SU-DHL-6 (cell line): ENCODE results near the gene GCNT1.
"Not testable (repeated sequence)": the region's sequence is repeated elsewhere in the genome, so short reads cannot be mapped to it uniquely, and the experiment has no call there.

Experiments used
- H2AFZ ChIP-seq: fragments of 200-600 bp; sonication (generic); 2 replicates; pipeline ENCODE4 v1.6.1; 2014; ENCODE audit warnings: low read depth, mild to moderate bottlenecking, moderate library complexity, mixed read lengths, antibody characterized with exemption, low read length; ENCODE audit not compliant: severe bottlenecking
- H3F3A ChIP-seq: fragments of 200-600 bp; shearing (Covaris generic); 2 replicates; pipeline ENCODE4 v1.6.0; 2016; ENCODE audit warnings: antibody characterized with exemption, mild to moderate bottlenecking; ENCODE audit not compliant: insufficient read depth
- H3K27ac ChIP-seq: fragments of 200-600 bp; sonication (generic); 2 replicates; pipeline ENCODE4 v1.5.1; 2016; ENCODE audit warnings: low read depth, mild to moderate bottlenecking, low read length, moderate library complexity, mixed read lengths
- H3K27me3 ChIP-seq: fragments of 200-600 bp; sonication (generic), shearing (Covaris generic); 2 replicates; pipeline ENCODE4 v1.6.0; 2014; ENCODE audit warnings: mild to moderate bottlenecking, low read length
- H3K36me3 ChIP-seq: fragments of 200-600 bp; sonication (generic); 2 replicates; pipeline ENCODE4 v1.6.1; 2014; ENCODE audit warnings: mild to moderate bottlenecking, low read length, mixed read lengths
- H3K4me2 ChIP-seq: fragments of 300-600, 200-600 bp; shearing (Covaris generic), sonication (generic); 2 replicates; pipeline ENCODE4 v1.6.0; 2014; ENCODE audit warnings: low read length, low read depth, mild to moderate bottlenecking; ENCODE audit not compliant: poor library complexity, severe bottlenecking
- H3K4me3 ChIP-seq: fragments of 200-600 bp; sonication (generic); 2 replicates; pipeline ENCODE4 v1.5.1; 2014; ENCODE audit warnings: antibody characterized with exemption, low read length, mild to moderate bottlenecking, mixed read lengths; ENCODE audit not compliant: insufficient read depth, poor library complexity, severe bottlenecking
- H3K79me2 ChIP-seq: fragments of 200-600 bp; sonication (generic); 2 replicates; pipeline ENCODE4 v1.6.1; 2014; ENCODE audit warnings: mild to moderate bottlenecking, low read length, moderate library complexity; ENCODE audit not compliant: insufficient read depth
- H3K9ac ChIP-seq: fragments of 200-600 bp; sonication (generic); 2 replicates; pipeline ENCODE4 v1.7.0; 2014; ENCODE audit warnings: mild to moderate bottlenecking, low read length
- H3K9me2 ChIP-seq: fragments of 200-600 bp; sonication (generic); replicated peaks from 2 replicates; pipeline ENCODE4 v1.6.1; 2014; ENCODE audit warnings: low read length; ENCODE audit not compliant: insufficient read depth
- H3K9me3 ChIP-seq: fragments of 200-600 bp; sonication (generic); 2 replicates; pipeline ENCODE4 v1.6.1; 2014; ENCODE audit warnings: low read length, mixed read lengths; ENCODE audit not compliant: insufficient read depth
- H4K20me1 ChIP-seq: fragments of 200-600 bp; sonication (generic); 2 replicates; pipeline ENCODE4 v1.6.1; 2014; ENCODE audit warnings: low read depth, mild to moderate bottlenecking, antibody characterized with exemption, low read length, moderate library complexity, mixed read lengths
- EZH2phosphoT487 ChIP-seq: fragments of 200-600 bp; sonication (generic), shearing (Covaris generic); conservative IDR thresholded peaks from 2 replicates; pipeline ENCODE4 v1.6.1; 2018; ENCODE audit warnings: mild to moderate bottlenecking, antibody characterized with exemption, low read length, moderate library complexity, mixed read lengths
- TF ChIP-seq, protein P1 (sequence below): fragments of 200-600 bp; sonication (generic); IDR thresholded peaks from one replicate; pipeline ENCODE4 v1.5.1; 2017; ENCODE audit warnings: antibody characterized with exemption, mild to moderate bottlenecking, low read length, moderate library complexity; ENCODE audit not compliant: insufficient read depth, poor library complexity, severe bottlenecking

GCNT1 gene

GRCh38 chr9:76531231-76531780, 72.3 kb downstream of the GCNT1 start:
- H3K9ac ChIP-seq = no peak overlapping the region
- H4K20me1 ChIP-seq = no peaks in the 10 kb centered on the region
- no peaks in the 10 kb centered on the region for H3K79me2 ChIP-seq
- no peak overlapping the region for H3K4me2 ChIP-seq
- H3K4me3 ChIP-seq = no peak overlapping the region
- H3K9me3 ChIP-seq = no peaks in the 10 kb centered on the region
- no peak for TF ChIP-seq EZH2phosphoT487
- TF ChIP-seq, protein P1, sequence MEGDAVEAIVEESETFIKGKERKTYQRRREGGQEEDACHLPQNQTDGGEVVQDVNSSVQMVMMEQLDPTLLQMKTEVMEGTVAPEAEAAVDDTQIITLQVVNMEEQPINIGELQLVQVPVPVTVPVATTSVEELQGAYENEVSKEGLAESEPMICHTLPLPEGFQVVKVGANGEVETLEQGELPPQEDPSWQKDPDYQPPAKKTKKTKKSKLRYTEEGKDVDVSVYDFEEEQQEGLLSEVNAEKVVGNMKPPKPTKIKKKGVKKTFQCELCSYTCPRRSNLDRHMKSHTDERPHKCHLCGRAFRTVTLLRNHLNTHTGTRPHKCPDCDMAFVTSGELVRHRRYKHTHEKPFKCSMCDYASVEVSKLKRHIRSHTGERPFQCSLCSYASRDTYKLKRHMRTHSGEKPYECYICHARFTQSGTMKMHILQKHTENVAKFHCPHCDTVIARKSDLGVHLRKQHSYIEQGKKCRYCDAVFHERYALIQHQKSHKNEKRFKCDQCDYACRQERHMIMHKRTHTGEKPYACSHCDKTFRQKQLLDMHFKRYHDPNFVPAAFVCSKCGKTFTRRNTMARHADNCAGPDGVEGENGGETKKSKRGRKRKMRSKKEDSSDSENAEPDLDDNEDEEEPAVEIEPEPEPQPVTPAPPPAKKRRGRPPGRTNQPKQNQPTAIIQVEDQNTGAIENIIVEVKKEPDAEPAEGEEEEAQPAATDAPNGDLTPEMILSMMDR = no peak
- no peaks in the 10 kb centered on the region for H3K36me3 ChIP-seq
- no peaks in the 10 kb centered on the region for H3F3A ChIP-seq
- no peaks in the 10 kb centered on the region for H3K27me3 ChIP-seq
- no peak overlapping the region for H3K27ac ChIP-seq
- no peaks in the 10 kb centered on the region for H3K9me2 ChIP-seq
- no peak overlapping the region for H2AFZ ChIP-seq

GRCh38 chr9:76532877-76533276, 73.9 kb downstream of the GCNT1 start:
- not testable (repeated sequence) for H3K9me3 ChIP-seq, H3F3A ChIP-seq, H3K4me2 ChIP-seq, H3K27ac ChIP-seq, H3K9ac ChIP-seq, H3K4me3 ChIP-seq, H3K27me3 ChIP-seq, H2AFZ ChIP-seq, H4K20me1 ChIP-seq, H3K36me3 ChIP-seq, H3K9me2 ChIP-seq, H3K79me2 ChIP-seq

- TF ChIP-seq EZH2phosphoT487 = no peak
- TF ChIP-seq, protein P1 = no peak
- Histone ChIP-seq H3K79me2 (no peaks in the 10 kb centered on the region), H3K27ac (no peak overlapping the region)
Observed at GRCh38 chr9:76534026-76534425, 75.0 kb downstream of the GCNT1 start.

GRCh38 chr9:76537150-76537646, 78.2 kb downstream of the GCNT1 start:
- Histone ChIP-seq H3F3A (no peaks in the 10 kb centered on the region), H3K9me2 (no peaks in the 10 kb centered on the region), H3K4me3 (no peak overlapping the region), H3K79me2 (no peaks in the 10 kb centered on the region), H3K4me2 (no peak overlapping the region), H3K36me3 (no peaks in the 10 kb centered on the region), H3K9ac (no peak overlapping the region), H3K9me3 (no peaks in the 10 kb centered on the region), H3K27ac (no peak overlapping the region), H4K20me1 (no peaks in the 10 kb centered on the region), H3K27me3 (no peaks in the 10 kb centered on the region), H2AFZ (no peak overlapping the region)
- TF ChIP-seq EZH2phosphoT487 = no peak
- TF ChIP-seq, protein P1 = no peak

More at GRCh38 chr9:76534026-76534425, 75.0 kb downstream of the GCNT1 start:
- Histone ChIP-seq H2AFZ (no peak overlapping the region), H4K20me1 (no peaks in the 10 kb centered on the region), H3K9me3 (no peaks in the 10 kb centered on the region), H3F3A (no peaks in the 10 kb centered on the region), H3K36me3 (no peaks in the 10 kb centered on the region), H3K9me2 (no peaks in the 10 kb centered on the region), H3K9ac (no peak overlapping the region), H3K27me3 (no peaks in the 10 kb centered on the region), H3K4me2 (no peak overlapping the region), H3K4me3 (no peak overlapping the region)
